Endothelial cell of umbilical vein (primary cell): ENCODE measurements around the gene PFDN5. TPM values are rescaled to one million over a fixed set of nuclear protein-coding genes. Genes with fewer than 3 reads are reported as not detected.

ENCODE experiments used
- BruUV-seq: library from RNA; stranded (reverse); fragments of 400-500 nt; replicated peaks from 2 replicates; lab custom pipeline; 2021; lab: Mats Ljungman, UMichigan
- CTCF ChIA-PET: fragments of 300-600, 350-600 bp; sonication (Branson Sonifier 250); formaldehyde crosslinking; loops from one replicate; lab custom pipeline; 2021; ENCODE audit warnings: antibody characterized with exemption, inconsistent platforms; lab: Charles Lee
- POLR2A ChIA-PET: fragments of 300-600, 350-600 bp; sonication (Branson Sonifier 250); formaldehyde crosslinking; loops from one replicate; lab custom pipeline; 2021; ENCODE audit warnings: antibody characterized with exemption, inconsistent platforms; lab: Charles Lee
- DNase-seq: peaks from one replicate; pipeline ENCODE4 v3.0.0-alpha.2; 2011; ENCODE audit warnings: low read depth, low spot score
- FAIRE-seq: peaks from 2 replicates; lab custom pipeline; 2011; peaks lifted over from hg19 to GRCh38; lab: Jason Lieb, UNC
- H2AFZ ChIP-seq: 2 replicates; pipeline ENCODE4 v1.6.0; 2012; ENCODE audit warnings: low read depth, low read length, control low read depth, inconsistent platforms
- H3K27ac ChIP-seq: 2 replicates; pipeline ENCODE4 v1.5.1; 2011; ENCODE audit warnings: low read depth, mild to moderate bottlenecking, control low read depth, low read length, moderate library complexity; ENCODE audit not compliant: insufficient read depth
- H3K27me3 ChIP-seq, 2 experiments: 2 replicates each; pipeline versions ENCODE4 v1.6.0 to v1.6.1; 2011; ENCODE audit warnings: low read length in 2 of 2, mixed read lengths in 1 of 2; ENCODE audit not compliant: control insufficient read depth in 2 of 2, insufficient read depth in 2 of 2
- H3K36me3 ChIP-seq, 2 experiments: 2 replicates in 1 of 2; 3 replicates in 1 of 2; pipeline ENCODE4 v1.5.1; 2011; ENCODE audit warnings: low read length in 2 of 2, mild to moderate bottlenecking in 1 of 2, moderate library complexity in 1 of 2; ENCODE audit not compliant: control insufficient read depth in 2 of 2, insufficient read depth in 2 of 2; ENCODE audit errors: extremely low read depth in 1 of 2
- H3K4me1 ChIP-seq: 3 replicates; pipeline ENCODE4 v1.5.1; 2011; ENCODE audit warnings: mild to moderate bottlenecking, low read length; ENCODE audit not compliant: control insufficient read depth, insufficient read depth; ENCODE audit errors: extremely low read depth
- H3K4me2 ChIP-seq: 2 replicates; pipeline ENCODE4 v1.6.1; 2011; ENCODE audit warnings: low read length, control low read depth, mixed read lengths; ENCODE audit not compliant: insufficient read depth
- H3K4me3 ChIP-seq, 3 experiments: fragments of 200-600 bp in 1 of 3; sonication (generic), shearing (Covaris generic) in 1 of 3; replicated peaks in 1 of 3; 2 replicates each; pipeline ENCODE4 v1.5.1; 2011 to 2016; ENCODE audit warnings: control low read depth in 3 of 3, low read length in 3 of 3, mild to moderate bottlenecking in 2 of 3, inconsistent platforms in 1 of 3, low read depth in 1 of 3, moderate library complexity in 1 of 3; ENCODE audit not compliant: insufficient read depth in 1 of 3
- H3K79me2 ChIP-seq: 2 replicates; pipeline ENCODE4 v1.6.0; 2012; ENCODE audit warnings: low read length, inconsistent platforms; ENCODE audit not compliant: control insufficient read depth, insufficient read depth
- H3K9ac ChIP-seq: replicated peaks from 2 replicates; pipeline ENCODE3; 2011; ENCODE audit warnings: low read length, control low read depth; ENCODE audit not compliant: insufficient read depth; ENCODE audit errors: extremely low read depth
- H3K9me1 ChIP-seq: replicated peaks from 3 replicates; pipeline ENCODE4 v1.6.0; 2011; ENCODE audit warnings: mild to moderate bottlenecking, low read length; ENCODE audit not compliant: control insufficient read depth, insufficient read depth; ENCODE audit errors: extremely low read depth
- H3K9me3 ChIP-seq: replicated peaks from 2 replicates; pipeline ENCODE4 v1.5.1; 2012; ENCODE audit warnings: low read length, inconsistent platforms; ENCODE audit not compliant: control insufficient read depth, insufficient read depth
- H4K20me1 ChIP-seq: replicated peaks from 2 replicates; pipeline ENCODE3; 2011; ENCODE audit warnings: mild to moderate bottlenecking, low read length; ENCODE audit not compliant: control insufficient read depth, insufficient read depth; ENCODE audit errors: extremely low read depth
- EZH2 ChIP-seq: IDR thresholded peaks from 2 replicates; pipeline ENCODE4 v1.6.1; 2012; ENCODE audit warnings: borderline replicate concordance, low read depth, mild to moderate bottlenecking, moderate library complexity, low read length, inconsistent platforms; ENCODE audit not compliant: severe bottlenecking
- FOS ChIP-seq: IDR thresholded peaks from 2 replicates; pipeline ENCODE4 v1.6.1; 2011; ENCODE audit warnings: mild to moderate bottlenecking, low read length, moderate library complexity, borderline replicate concordance; ENCODE audit not compliant: insufficient read depth
- GATA2 ChIP-seq: IDR thresholded peaks from 2 replicates; pipeline ENCODE4 v1.7.0; 2011; ENCODE audit warnings: low read depth, mild to moderate bottlenecking, moderate library complexity, mixed read lengths, low read length; ENCODE audit not compliant: insufficient read length, insufficient read depth
- JUN ChIP-seq: IDR thresholded peaks from 2 replicates; pipeline ENCODE4 v1.6.1; 2011; ENCODE audit warnings: borderline replicate concordance, low read depth; ENCODE audit not compliant: insufficient read length, insufficient read depth
- MYC ChIP-seq: IDR thresholded peaks from one replicate; pipeline ENCODE4 v1.6.1; 2011; ENCODE audit warnings: mild to moderate bottlenecking, low read depth, low read length
- POLR2A ChIP-seq: IDR thresholded peaks from 2 replicates; pipeline ENCODE4 v1.6.1; 2012; ENCODE audit warnings: low read depth, mild to moderate bottlenecking, control low read depth, low read length
- POLR2AphosphoS5 ChIP-seq: IDR thresholded peaks from 2 replicates; pipeline ENCODE4 v1.6.1; 2012; ENCODE audit warnings: low read depth, mild to moderate bottlenecking, control low read depth, low read length, moderate library complexity; ENCODE audit not compliant: insufficient read depth
- dilution Hi-C: fragments of 300-500 bp; cut with MboI; formaldehyde crosslinking; loops from one replicate; pipeline ENCODE4 v1.15.0; 2019; ENCODE audit warnings: low sequenced_read_pairs; ENCODE audit not compliant: extremely low pct_ligation_motif_present
- intact Hi-C: fragments of 100-400 bp; cut with micrococcal nuclease; formaldehyde crosslinking; loops from one replicate; pipeline ENCODE4 v1.10.0; 2022
- polyA plus RNA-seq, 4 experiments: library from polyadenylated mRNA; depleted of rRNA in 3 of 4; stranded (reverse) in 3 of 4; unstranded in 1 of 4; fragments of >200 nt; gene quantifications; 2 replicates each; pipeline versions ENCODE4 v1.2.1 to v1.2.3, GENCODE V29; 2011 to 2012; ENCODE audit warnings: missing spikeins in 1 of 4
- total RNA-seq: library from RNA; stranded (reverse); gene quantifications from 2 replicates; pipeline ENCODE4 v1.2.3, GENCODE V29; 2021
- TF ChIP-seq, protein P1 (sequence below): IDR thresholded peaks from 2 replicates; pipeline ENCODE4 v1.6.1; 2011; ENCODE audit not compliant: insufficient read depth, insufficient read length
- TF ChIP-seq, protein P2 (sequence below), 2 donors: IDR thresholded peaks; 1 replicate in 1 of 2; 2 replicates in 1 of 2; pipeline ENCODE4 v1.5.1; 2011; ENCODE audit warnings: low read length in 2 of 2, mild to moderate bottlenecking in 2 of 2, moderate library complexity in 2 of 2, control low read depth in 1 of 2, inconsistent platforms in 1 of 2, low read depth in 1 of 2; ENCODE audit not compliant: insufficient read depth in 1 of 2; ENCODE audit errors: extremely low read depth in 1 of 2

Gene PFDN5
- total and polyA plus RNA-seq, 2 donors (not counting 3 experiments of a cell fraction or from before 2014, with no cell fraction given) = 301 to 745 TPM

DNA sequence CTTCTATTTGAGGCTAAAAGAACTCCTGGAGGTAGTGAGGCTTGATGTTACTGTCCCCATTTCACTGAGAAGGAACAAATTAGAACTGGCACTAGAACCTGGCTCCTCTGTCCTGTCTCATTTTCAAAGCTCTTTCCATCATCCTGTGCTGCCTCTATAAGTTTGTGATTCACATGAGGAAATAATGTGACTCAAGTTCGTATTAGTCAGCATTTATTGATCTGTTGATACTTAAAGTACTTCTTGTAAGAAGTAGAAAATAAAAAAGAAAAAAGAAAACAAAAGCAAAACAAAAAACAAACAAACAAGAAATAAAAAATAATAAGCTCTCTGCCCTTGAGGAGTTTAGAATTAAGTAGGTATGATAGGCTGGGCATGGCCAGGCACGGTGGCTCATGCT lies 29.6 kb upstream of the PFDN5 start:
- Histone ChIP-seq H3K4me2 (no peak overlapping the region), H3K27me3 (no peaks in the 10 kb centered on the region), H3K9me3 (no peaks in the 10 kb centered on the region), H3K27ac (no peak overlapping the region), H3K9ac (no peak overlapping the region), H3K36me3 (no peaks in the 10 kb centered on the region), H2AFZ (no peak overlapping the region), H3K79me2 (peaks cover 24% of the 10 kb centered on the region), H3K9me1 (no peaks in the 10 kb centered on the region), H4K20me1 (no peaks in the 10 kb centered on the region), H3K4me1 (peaks cover 23% of the 10 kb centered on the region), H3K4me3 (no peak overlapping the region)
- intact Hi-C loops (no loop called here), dilution Hi-C loops (no loop called here)
- FAIRE-seq = no peak
- no TSS peak for BruUV-seq
- ChIA-PET POLR2A (no interaction called here), CTCF (interaction anchor here (1.0 to 7.7 kb wide), 7 partner anchors 22 to 107 kb away, joined by 3 to 128 read pairs (median 7); partner anchors contain the start of gene AAAS)
- TF ChIP-seq POLR2AphosphoS5 = no peak
- no peak for TF ChIP-seq JUN
- no peak for TF ChIP-seq EZH2
- no peak for TF ChIP-seq GATA2
- no peak for TF ChIP-seq FOS
- TF ChIP-seq, protein P1, sequence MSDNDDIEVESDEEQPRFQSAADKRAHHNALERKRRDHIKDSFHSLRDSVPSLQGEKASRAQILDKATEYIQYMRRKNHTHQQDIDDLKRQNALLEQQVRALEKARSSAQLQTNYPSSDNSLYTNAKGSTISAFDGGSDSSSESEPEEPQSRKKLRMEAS = no peak
- TF ChIP-seq POLR2A = no peak
- TF ChIP-seq, protein P2, sequence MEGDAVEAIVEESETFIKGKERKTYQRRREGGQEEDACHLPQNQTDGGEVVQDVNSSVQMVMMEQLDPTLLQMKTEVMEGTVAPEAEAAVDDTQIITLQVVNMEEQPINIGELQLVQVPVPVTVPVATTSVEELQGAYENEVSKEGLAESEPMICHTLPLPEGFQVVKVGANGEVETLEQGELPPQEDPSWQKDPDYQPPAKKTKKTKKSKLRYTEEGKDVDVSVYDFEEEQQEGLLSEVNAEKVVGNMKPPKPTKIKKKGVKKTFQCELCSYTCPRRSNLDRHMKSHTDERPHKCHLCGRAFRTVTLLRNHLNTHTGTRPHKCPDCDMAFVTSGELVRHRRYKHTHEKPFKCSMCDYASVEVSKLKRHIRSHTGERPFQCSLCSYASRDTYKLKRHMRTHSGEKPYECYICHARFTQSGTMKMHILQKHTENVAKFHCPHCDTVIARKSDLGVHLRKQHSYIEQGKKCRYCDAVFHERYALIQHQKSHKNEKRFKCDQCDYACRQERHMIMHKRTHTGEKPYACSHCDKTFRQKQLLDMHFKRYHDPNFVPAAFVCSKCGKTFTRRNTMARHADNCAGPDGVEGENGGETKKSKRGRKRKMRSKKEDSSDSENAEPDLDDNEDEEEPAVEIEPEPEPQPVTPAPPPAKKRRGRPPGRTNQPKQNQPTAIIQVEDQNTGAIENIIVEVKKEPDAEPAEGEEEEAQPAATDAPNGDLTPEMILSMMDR (IDR thresholded peaks at IDR 0.05; ENCODE audit: extremely low read depth in 1 of 2, insufficient read depth in 1 of 2, low read depth in 1 of 2, low read length in 2 of 2) = no peak
- TF ChIP-seq MYC = no peak
- no peak for DNase-seq
